HCT116 (cell line): ENCODE results near the gene ZNF436. TPM values are rescaled to one million over a fixed set of nuclear protein-coding genes. Genes with fewer than 3 reads are reported as not detected.

Experiments
- ATAC-seq: fragments of 200-7000 bp; cut with Tn5 transposase; 2 replicates; pipeline ENCODE4 v1.9.1; 2020; ENCODE audit warnings: mild to moderate bottlenecking, moderate library complexity
- BruUV-seq: library from RNA; stranded (reverse); fragments of 400-500 nt; replicated peaks from 2 replicates; lab custom pipeline; 2021; lab: Mats Ljungman, UMichigan
- CTCF ChIA-PET: fragments of 300-600 bp; sonication (Branson Sonifier 250); formaldehyde crosslinking; loops from one replicate; lab custom pipeline; 2021; ENCODE audit warnings: antibody characterized with exemption; lab: Charles Lee
- POLR2A ChIA-PET: fragments of 300-600, 350-600 bp; sonication (Branson Sonifier 250); formaldehyde crosslinking; loops from one replicate; lab custom pipeline; 2021; ENCODE audit warnings: antibody characterized with exemption; lab: Charles Lee
- RAD21 ChIA-PET, 2 experiments: fragments of 300-600 bp; sonication (Branson Sonifier 250); formaldehyde crosslinking; loops; one replicate each; lab custom pipeline; 2023; ENCODE audit warnings: low total read pairs in 2 of 2; ENCODE audit not compliant: uncharacterized antibody in 2 of 2, unreplicated experiment in 2 of 2, low non-redundant PET in 1 of 2; lab: Charles Lee
- DNase-seq: peaks from one replicate; pipeline ENCODE4 v3.0.0-alpha.2; 2010; ENCODE audit warnings: low read depth, low spot score
- H2AFZ ChIP-seq: fragments of 200-600 bp; shearing (Covaris generic), sonication (generic); 2 replicates; pipeline ENCODE4 v1.6.1; 2017; ENCODE audit warnings: low read depth, mixed run types, mixed read lengths, antibody characterized with exemption, low read length; ENCODE audit not compliant: poor library complexity, severe bottlenecking
- H3K27ac ChIP-seq: 2 replicates; pipeline ENCODE4 v1.5.1; 2012; ENCODE audit warnings: low read depth, low read length
- H3K27me3 ChIP-seq: fragments of 200-600 bp; sonication (generic); 2 replicates; pipeline ENCODE4 v1.6.1; 2016; ENCODE audit warnings: mixed run types, low read length, mixed read lengths; ENCODE audit not compliant: insufficient read depth
- H3K36me3 ChIP-seq, 2 experiments: fragments of 200-500 bp in 1 of 2; fragments of 200-600 bp in 1 of 2; sonication (Bioruptor generic) in 1 of 2; sonication (generic) in 1 of 2; 2 replicates each; pipeline versions ENCODE4 v1.5.1 to v1.6.1; 2014 to 2016; ENCODE audit warnings: low read length in 2 of 2, inconsistent platforms in 1 of 2, mixed read lengths in 1 of 2, mixed run types in 1 of 2; ENCODE audit not compliant: insufficient read depth in 2 of 2, control insufficient read depth in 1 of 2
- H3K4me1 ChIP-seq, 2 experiments: fragments of 200-600 bp in 1 of 2; sonication (generic) in 1 of 2; 2 replicates each; pipeline versions ENCODE4 v1.5.1 to v1.6.1; 2012 to 2017; ENCODE audit warnings: low read length in 2 of 2, inconsistent platforms in 1 of 2, mild to moderate bottlenecking in 1 of 2, mixed read lengths in 1 of 2, mixed run types in 1 of 2, moderate library complexity in 1 of 2; ENCODE audit not compliant: insufficient read depth in 2 of 2, control insufficient read depth in 1 of 2
- H3K4me2 ChIP-seq: fragments of 200-600 bp; sonication (generic); 2 replicates; pipeline ENCODE4 v1.6.1; 2017; ENCODE audit warnings: mixed run types, low read length, mixed read lengths
- H3K4me3 ChIP-seq, 2 experiments: fragments of 200-600 bp in 1 of 2; sonication (generic) in 1 of 2; replicated peaks in 1 of 2; 2 replicates each; pipeline ENCODE4 v1.5.1; 2011 to 2016; ENCODE audit warnings: low read length in 2 of 2, control low read depth in 1 of 2, low read depth in 1 of 2, mild to moderate bottlenecking in 1 of 2, mixed read lengths in 1 of 2, mixed run types in 1 of 2
- H3K79me2 ChIP-seq: fragments of 200-600 bp; sonication (generic); 2 replicates; pipeline ENCODE4 v1.6.1; 2017; ENCODE audit warnings: mild to moderate bottlenecking, mixed run types, low read length, moderate library complexity, mixed read lengths; ENCODE audit not compliant: insufficient read depth
- H3K9ac ChIP-seq: fragments of 200-600 bp; sonication (generic); 2 replicates; pipeline ENCODE4 v1.6.1; 2016; ENCODE audit warnings: low read length, mixed read lengths
- H3K9me2 ChIP-seq: fragments of 200-600 bp; sonication (generic), shearing (Covaris generic); 2 replicates; pipeline ENCODE4 v1.6.1; 2017; ENCODE audit warnings: mixed run types, mild to moderate bottlenecking, moderate library complexity; ENCODE audit not compliant: insufficient read depth
- H3K9me3 ChIP-seq, 2 experiments: fragments of 200-500 bp in 1 of 2; fragments of 200-600 bp in 1 of 2; sonication (Bioruptor generic) in 1 of 2; sonication (generic) in 1 of 2; 2 replicates each; pipeline ENCODE4 v1.6.1; 2014 to 2017; ENCODE audit warnings: low read length in 2 of 2, mixed read lengths in 2 of 2, inconsistent platforms in 1 of 2, low read depth in 1 of 2, mild to moderate bottlenecking in 1 of 2, mixed run types in 1 of 2, moderate library complexity in 1 of 2; ENCODE audit not compliant: control insufficient read depth in 1 of 2, insufficient read depth in 1 of 2
- H4K20me1 ChIP-seq: fragments of 200-600 bp; sonication (generic), shearing (Covaris generic); 2 replicates; pipeline ENCODE4 v1.6.1; 2017; ENCODE audit warnings: mixed run types, mild to moderate bottlenecking, moderate library complexity; ENCODE audit not compliant: insufficient read depth
- CEBPB ChIP-seq: IDR thresholded peaks from 2 replicates; pipeline ENCODE4 v1.6.1; 2012; ENCODE audit warnings: low read depth
- EZH2 ChIP-seq: fragments of 200-600 bp; sonication (generic); IDR thresholded peaks from 2 replicates; pipeline ENCODE4 v1.6.1; 2017; ENCODE audit warnings: antibody characterized with exemption, mixed run types
- POLR2A ChIP-seq: IDR thresholded peaks from 2 replicates; pipeline ENCODE4 v1.7.0; 2011; ENCODE audit warnings: borderline replicate concordance; ENCODE audit not compliant: insufficient read depth, insufficient read length; ENCODE audit errors: extremely low read depth
- POLR2AphosphoS5 ChIP-seq: IDR thresholded peaks from 2 replicates; pipeline ENCODE4 v1.6.1; 2011; ENCODE audit warnings: mild to moderate bottlenecking, low read depth, low read length, moderate library complexity
- RAD21 ChIP-seq: IDR thresholded peaks from 2 replicates; pipeline ENCODE4 v1.6.1; 2012; ENCODE audit warnings: low read depth, mild to moderate bottlenecking
- SIN3A ChIP-seq: IDR thresholded peaks from 2 replicates; pipeline ENCODE4 v1.6.1; 2012; ENCODE audit warnings: low read depth
- SP1 ChIP-seq: IDR thresholded peaks from 2 replicates; pipeline ENCODE4 v1.6.1; 2012; ENCODE audit warnings: low read depth
- YY1 ChIP-seq: IDR thresholded peaks from 2 replicates; pipeline ENCODE4 v1.6.1; 2011; ENCODE audit warnings: low read length, low read depth, moderate library complexity, mild to moderate bottlenecking; ENCODE audit not compliant: insufficient replicate concordance; ENCODE audit errors: extremely low read depth
- ZFX ChIP-seq: fragments of 450-650 bp; IDR thresholded peaks from 2 replicates; pipeline ENCODE4 v1.6.1; 2017
- ZNF274 ChIP-seq: fragments of 200-500 bp; sonication (Bioruptor generic); IDR thresholded peaks from 2 replicates; pipeline ENCODE4 v1.6.1; 2014; ENCODE audit warnings: mild to moderate bottlenecking, low read depth, low read length, inconsistent platforms
- intact Hi-C: fragments of 100-400 bp; cut with micrococcal nuclease; formaldehyde crosslinking; loops from 2 replicates; pipeline ENCODE4 v1.10.0; 2022
- total RNA-seq: library from RNA; stranded (reverse); gene quantifications from one replicate; pipeline ENCODE4 v1.2.1, GENCODE V29; 2021; ENCODE audit not compliant: unreplicated experiment
- TF ChIP-seq, protein P1 (sequence below): IDR thresholded peaks from 2 replicates; pipeline ENCODE4 v1.6.1; 2012; ENCODE audit warnings: low read depth
- TF ChIP-seq, protein P2 (sequence below): IDR thresholded peaks from 2 replicates; pipeline ENCODE4 v1.6.1; 2011; ENCODE audit warnings: mild to moderate bottlenecking, low read length, moderate library complexity; ENCODE audit not compliant: insufficient replicate concordance; ENCODE audit errors: extremely low read depth
- TF ChIP-seq, protein P3 (sequence below): IDR thresholded peaks from 2 replicates; pipeline ENCODE4 v1.6.1; 2012

Gene ZNF436
- total RNA-seq, 1 experiment from 2014 or later: 8.1 TPM

DNA sequence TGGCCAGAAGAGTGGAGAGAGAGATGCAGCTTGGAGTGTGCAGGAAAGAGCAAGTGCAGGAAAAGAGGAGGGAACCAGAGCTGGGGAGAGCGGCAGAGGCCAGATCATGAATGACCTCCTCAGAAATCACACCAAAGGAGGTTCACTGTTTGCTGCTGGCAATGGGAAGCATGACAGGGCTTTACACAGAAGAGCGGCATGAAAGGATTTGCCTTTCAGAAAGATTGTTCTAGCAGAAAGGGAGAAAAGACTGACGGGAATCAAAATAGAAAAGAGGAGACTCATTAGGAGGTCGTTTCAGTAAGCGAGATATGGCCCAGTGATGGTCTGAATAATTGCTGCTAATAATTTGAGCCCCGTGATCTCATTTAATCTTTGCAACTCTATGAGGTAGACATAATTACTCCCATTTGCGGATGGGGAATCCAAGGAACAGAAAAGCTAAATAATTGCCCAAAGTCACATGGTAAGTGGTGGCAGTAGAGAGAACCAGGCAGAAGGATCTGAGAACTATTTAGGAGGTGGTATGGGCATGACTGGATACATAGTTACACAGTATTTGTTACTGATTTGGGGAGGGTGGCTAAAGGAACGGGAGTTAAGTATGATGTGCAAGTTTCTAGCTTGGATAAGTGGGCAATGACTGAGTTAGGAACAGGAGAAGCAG, 13.0 kb downstream of the ZNF436 start:
- CTCF ChIA-PET: no interaction called here
- no peaks in the 10 kb centered on the region for H3K27me3 ChIP-seq
- no peaks in the 10 kb centered on the region for H3K79me2 ChIP-seq
- no TSS peak for BruUV-seq
- H2AFZ ChIP-seq: no peak overlapping the region
- POLR2A ChIA-PET: interaction anchor here (1.5 to 1.7 kb wide), 2 partner anchors 11 to 12 kb away, joined by 3 to 5 read pairs; partner anchors contain the start of gene HNRNPR
- intact Hi-C loops: loop anchor here (1.0 kb wide), 1 partner anchor 26 kb away; no protein-coding TSS in a partner anchor
- no peak for DNase-seq
- H3K9ac ChIP-seq: no peak overlapping the region
- peaks cover 12 to 20% of the 10 kb centered on the region in 2 experiments; a peak in 3 of 4 replicates for H3K9me3 ChIP-seq
- no peak overlapping the region for H3K27ac ChIP-seq
- peaks cover 0 to 7% of the 10 kb centered on the region in 2 experiments; a peak in 1 of 4 replicates for H3K4me1 ChIP-seq
- TF ChIP-seq, protein P1, sequence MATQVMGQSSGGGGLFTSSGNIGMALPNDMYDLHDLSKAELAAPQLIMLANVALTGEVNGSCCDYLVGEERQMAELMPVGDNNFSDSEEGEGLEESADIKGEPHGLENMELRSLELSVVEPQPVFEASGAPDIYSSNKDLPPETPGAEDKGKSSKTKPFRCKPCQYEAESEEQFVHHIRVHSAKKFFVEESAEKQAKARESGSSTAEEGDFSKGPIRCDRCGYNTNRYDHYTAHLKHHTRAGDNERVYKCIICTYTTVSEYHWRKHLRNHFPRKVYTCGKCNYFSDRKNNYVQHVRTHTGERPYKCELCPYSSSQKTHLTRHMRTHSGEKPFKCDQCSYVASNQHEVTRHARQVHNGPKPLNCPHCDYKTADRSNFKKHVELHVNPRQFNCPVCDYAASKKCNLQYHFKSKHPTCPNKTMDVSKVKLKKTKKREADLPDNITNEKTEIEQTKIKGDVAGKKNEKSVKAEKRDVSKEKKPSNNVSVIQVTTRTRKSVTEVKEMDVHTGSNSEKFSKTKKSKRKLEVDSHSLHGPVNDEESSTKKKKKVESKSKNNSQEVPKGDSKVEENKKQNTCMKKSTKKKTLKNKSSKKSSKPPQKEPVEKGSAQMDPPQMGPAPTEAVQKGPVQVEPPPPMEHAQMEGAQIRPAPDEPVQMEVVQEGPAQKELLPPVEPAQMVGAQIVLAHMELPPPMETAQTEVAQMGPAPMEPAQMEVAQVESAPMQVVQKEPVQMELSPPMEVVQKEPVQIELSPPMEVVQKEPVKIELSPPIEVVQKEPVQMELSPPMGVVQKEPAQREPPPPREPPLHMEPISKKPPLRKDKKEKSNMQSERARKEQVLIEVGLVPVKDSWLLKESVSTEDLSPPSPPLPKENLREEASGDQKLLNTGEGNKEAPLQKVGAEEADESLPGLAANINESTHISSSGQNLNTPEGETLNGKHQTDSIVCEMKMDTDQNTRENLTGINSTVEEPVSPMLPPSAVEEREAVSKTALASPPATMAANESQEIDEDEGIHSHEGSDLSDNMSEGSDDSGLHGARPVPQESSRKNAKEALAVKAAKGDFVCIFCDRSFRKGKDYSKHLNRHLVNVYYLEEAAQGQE: no peak
- TF ChIP-seq, protein P2, sequence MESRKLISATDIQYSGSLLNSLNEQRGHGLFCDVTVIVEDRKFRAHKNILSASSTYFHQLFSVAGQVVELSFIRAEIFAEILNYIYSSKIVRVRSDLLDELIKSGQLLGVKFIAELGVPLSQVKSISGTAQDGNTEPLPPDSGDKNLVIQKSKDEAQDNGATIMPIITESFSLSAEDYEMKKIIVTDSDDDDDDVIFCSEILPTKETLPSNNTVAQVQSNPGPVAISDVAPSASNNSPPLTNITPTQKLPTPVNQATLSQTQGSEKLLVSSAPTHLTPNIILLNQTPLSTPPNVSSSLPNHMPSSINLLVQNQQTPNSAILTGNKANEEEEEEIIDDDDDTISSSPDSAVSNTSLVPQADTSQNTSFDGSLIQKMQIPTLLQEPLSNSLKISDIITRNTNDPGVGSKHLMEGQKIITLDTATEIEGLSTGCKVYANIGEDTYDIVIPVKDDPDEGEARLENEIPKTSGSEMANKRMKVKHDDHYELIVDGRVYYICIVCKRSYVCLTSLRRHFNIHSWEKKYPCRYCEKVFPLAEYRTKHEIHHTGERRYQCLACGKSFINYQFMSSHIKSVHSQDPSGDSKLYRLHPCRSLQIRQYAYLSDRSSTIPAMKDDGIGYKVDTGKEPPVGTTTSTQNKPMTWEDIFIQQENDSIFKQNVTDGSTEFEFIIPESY: no peak
- TF ChIP-seq SIN3A: no peak
- no peak for TF ChIP-seq ZNF274
- TF ChIP-seq SP1: no peak
- TF ChIP-seq POLR2AphosphoS5: no peak
- TF ChIP-seq YY1: no peak
- TF ChIP-seq, protein P3, sequence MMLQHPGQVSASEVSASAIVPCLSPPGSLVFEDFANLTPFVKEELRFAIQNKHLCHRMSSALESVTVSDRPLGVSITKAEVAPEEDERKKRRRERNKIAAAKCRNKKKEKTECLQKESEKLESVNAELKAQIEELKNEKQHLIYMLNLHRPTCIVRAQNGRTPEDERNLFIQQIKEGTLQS: no peak
- TF ChIP-seq POLR2A: no peak
- TF ChIP-seq EZH2: no peak
- TF ChIP-seq CEBPB: no peak
- TF ChIP-seq RAD21: no peak
- no peak for TF ChIP-seq ZFX
- H4K20me1 ChIP-seq: no peaks in the 10 kb centered on the region
- peaks cover 2 to 9% of the 10 kb centered on the region in 2 experiments; a peak in 3 of 4 replicates for H3K36me3 ChIP-seq
- H3K4me3 ChIP-seq: no peak overlapping the region
- H3K4me2 ChIP-seq: no peak overlapping the region
- RAD21 ChIA-PET: no interaction called here
- no peak for ATAC-seq
- no peaks in the 10 kb centered on the region for H3K9me2 ChIP-seq
